A673 (cell line): ENCODE results near the gene G3BP1.

Source experiments
- EZH2 ChIP-seq: fragments of 200-600 bp; sonication (generic); IDR thresholded peaks from 2 replicates; pipeline ENCODE4 v1.6.1; 2017; ENCODE audit warnings: borderline replicate concordance, low read depth, mild to moderate bottlenecking, mixed read lengths, antibody characterized with exemption, low read length; ENCODE audit not compliant: poor library complexity, severe bottlenecking
- TF ChIP-seq, protein P1 (sequence below): fragments of 300-800, 200-600 bp; sonication (generic); conservative IDR thresholded peaks from 2 replicates; pipeline ENCODE4 v1.5.1; 2017; ENCODE audit warnings: low read depth, mild to moderate bottlenecking, antibody characterized with exemption, low read length, moderate library complexity, mixed read lengths

DNA sequence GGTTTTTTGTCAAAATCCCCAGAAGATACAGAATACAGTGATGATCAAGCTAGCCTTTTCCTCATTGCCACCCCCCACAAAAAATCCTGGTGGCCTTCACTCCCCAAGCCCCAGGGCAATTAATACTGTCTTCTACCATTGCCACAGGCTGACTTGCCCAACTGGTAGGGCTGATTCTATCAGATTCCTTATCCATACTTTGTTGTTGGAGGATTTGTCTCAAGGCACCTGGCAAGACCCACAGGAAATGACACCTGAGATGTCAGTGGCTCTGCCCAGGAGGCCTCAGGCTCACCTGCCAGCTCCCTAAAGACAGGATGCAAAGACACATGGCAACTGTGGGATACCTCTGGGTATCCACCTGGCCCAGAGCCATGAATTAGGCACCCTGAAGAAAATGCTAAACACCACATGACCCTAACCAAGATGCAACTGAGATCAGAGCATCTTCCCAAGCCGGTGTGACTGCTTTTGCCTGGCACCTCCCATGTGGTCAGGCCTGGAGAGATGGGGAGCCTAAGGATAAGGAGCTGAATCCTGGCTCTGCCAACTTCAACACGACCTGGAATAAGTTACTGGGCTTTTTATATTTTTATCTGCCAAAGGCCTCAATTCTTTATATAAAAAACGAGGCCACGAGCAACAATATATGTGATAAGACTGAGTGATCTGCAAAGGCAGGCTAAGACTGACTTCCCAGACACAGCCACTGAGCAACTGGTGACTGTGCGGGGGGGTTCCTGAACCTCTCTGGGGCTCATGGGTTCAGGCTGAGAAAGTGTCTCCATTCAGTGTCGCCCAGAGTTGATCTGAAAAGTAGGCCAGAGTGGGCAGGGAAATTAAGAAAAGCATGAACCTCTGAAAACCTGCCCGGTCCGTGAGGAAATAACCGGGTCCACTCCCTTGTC lies 14.3 kb upstream of the G3BP1 start:
- TF ChIP-seq, protein P1, sequence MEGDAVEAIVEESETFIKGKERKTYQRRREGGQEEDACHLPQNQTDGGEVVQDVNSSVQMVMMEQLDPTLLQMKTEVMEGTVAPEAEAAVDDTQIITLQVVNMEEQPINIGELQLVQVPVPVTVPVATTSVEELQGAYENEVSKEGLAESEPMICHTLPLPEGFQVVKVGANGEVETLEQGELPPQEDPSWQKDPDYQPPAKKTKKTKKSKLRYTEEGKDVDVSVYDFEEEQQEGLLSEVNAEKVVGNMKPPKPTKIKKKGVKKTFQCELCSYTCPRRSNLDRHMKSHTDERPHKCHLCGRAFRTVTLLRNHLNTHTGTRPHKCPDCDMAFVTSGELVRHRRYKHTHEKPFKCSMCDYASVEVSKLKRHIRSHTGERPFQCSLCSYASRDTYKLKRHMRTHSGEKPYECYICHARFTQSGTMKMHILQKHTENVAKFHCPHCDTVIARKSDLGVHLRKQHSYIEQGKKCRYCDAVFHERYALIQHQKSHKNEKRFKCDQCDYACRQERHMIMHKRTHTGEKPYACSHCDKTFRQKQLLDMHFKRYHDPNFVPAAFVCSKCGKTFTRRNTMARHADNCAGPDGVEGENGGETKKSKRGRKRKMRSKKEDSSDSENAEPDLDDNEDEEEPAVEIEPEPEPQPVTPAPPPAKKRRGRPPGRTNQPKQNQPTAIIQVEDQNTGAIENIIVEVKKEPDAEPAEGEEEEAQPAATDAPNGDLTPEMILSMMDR = no peak
- no peak for TF ChIP-seq EZH2
